Uterus (tissue), 4 donors: ENCODE measurements around the gene SLC22A1. TPM values are rescaled to one million over a fixed set of nuclear protein-coding genes. Genes with fewer than 3 reads are reported as not detected.

Experiments used
- DNase-seq, 2 donors: peaks; one replicate each; pipeline ENCODE4 v3.0.0-alpha.2; 2019 to 2020
- H3K27ac ChIP-seq, 2 donors: fragments of 200-600 bp; sonication (generic); 1 replicate in 1 of 2; 2 replicates in 1 of 2; pipeline ENCODE4 v1.5.1; 2016 to 2018
- H3K27me3 ChIP-seq, 2 donors: fragments of 200-600 bp; sonication (generic); one replicate each; pipeline ENCODE4 v1.5.1; 2018 to 2019; ENCODE audit warnings: control low read depth in 1 of 2
- H3K36me3 ChIP-seq, 2 donors: fragments of 200-600 bp; sonication (generic); one replicate each; pipeline ENCODE4 v1.5.1; 2019; ENCODE audit warnings: control low read depth in 1 of 2
- H3K4me1 ChIP-seq, 2 donors: fragments of 200-600 bp; sonication (generic); one replicate each; pipeline ENCODE4 v1.5.1; 2018 to 2019; ENCODE audit warnings: control low read depth in 1 of 2
- H3K4me3 ChIP-seq, 2 donors: fragments of 200-600 bp; sonication (generic); 1 replicate in 1 of 2; 2 replicates in 1 of 2; pipeline ENCODE4 v1.5.1; 2018 to 2019; ENCODE audit warnings: mild to moderate bottlenecking in 1 of 2
- H3K9me3 ChIP-seq, 2 donors: fragments of 200-600 bp; sonication (generic); one replicate each; pipeline ENCODE4 v1.5.1; 2019; ENCODE audit warnings: control low read depth in 1 of 2
- CTCF ChIP-seq, 4 experiments: fragments of 200-600 bp in 2 of 4; fragments of 450-650 bp in 2 of 4; sonication (generic) in 2 of 4; IDR thresholded peaks; one replicate each; pipeline ENCODE4 v1.5.1; 2016 to 2019; ENCODE audit warnings: antibody characterized with exemption in 4 of 4, mild to moderate bottlenecking in 2 of 4, moderate library complexity in 1 of 4
- POLR2A ChIP-seq, 2 donors: fragments of 450-650 bp; IDR thresholded peaks; one replicate each; pipeline ENCODE4 v1.6.1; 2016; ENCODE audit warnings: antibody characterized with exemption in 2 of 2, mild to moderate bottlenecking in 1 of 2, moderate library complexity in 1 of 2
- intact Hi-C: fragments of 100-400 bp; cut with DNase I; formaldehyde crosslinking; loops from one replicate; pipeline ENCODE4 v1.15.1; 2023; ENCODE audit warnings: low total_unique reads
- total RNA-seq, 4 donors: library from RNA; depleted of rRNA in 3 of 4; stranded (reverse); fragments of >200 nt in 3 of 4; gene quantifications; one replicate each; pipeline versions ENCODE4 v1.1.0 to v1.2.4, GENCODE V29; 2014 to 2023
- donor health status: DM: yes; HTN: yes; CAD: no.

Gene SLC22A1
- total RNA-seq, 4 donors from 2014 or later: 0.35 to 5.4 TPM; not detected in 2

- Histone ChIP-seq H3K4me3 (no peak overlapping the region), H3K9me3 (no peaks in the 10 kb centered on the region), H3K36me3 (no peaks in the 10 kb centered on the region), H3K27ac (no peak overlapping the region), H3K4me1 (no peaks in the 10 kb centered on the region), H3K27me3 (no peaks in the 10 kb centered on the region)
- intact Hi-C loops: no loop called here
- TF ChIP-seq POLR2A (IDR thresholded peaks at IDR 0.05): no peak
- no peak for TF ChIP-seq CTCF (IDR thresholded peaks at IDR 0.05)
- no peak for DNase-seq
Observed at GRCh38 chr6:160078883-160079685, 42.5 kb upstream of the SLC22A1 start.

GRCh38 chr6:160079686-160080043 lies 42.0 kb upstream of the SLC22A1 start:
- H3K4me1 ChIP-seq: no peaks in the 10 kb centered on the region
- H3K36me3 ChIP-seq: no peaks in the 10 kb centered on the region
- DNase-seq: no peak
- intact Hi-C loops: no loop called here
- no peaks in the 10 kb centered on the region for H3K27me3 ChIP-seq
- no peak for TF ChIP-seq CTCF (IDR thresholded peaks at IDR 0.05)
- TF ChIP-seq POLR2A (IDR thresholded peaks at IDR 0.05): no peak
- H3K4me3 ChIP-seq: no peak overlapping the region
- H3K27ac ChIP-seq: no peak overlapping the region
- H3K9me3 ChIP-seq: no peaks in the 10 kb centered on the region

- Histone ChIP-seq H3K9me3 (no peaks in the 10 kb centered on the region), H3K27ac (no peak overlapping the region), H3K36me3 (no peaks in the 10 kb centered on the region), H3K4me3 (no peak overlapping the region), H3K4me1 (no peaks in the 10 kb centered on the region), H3K27me3 (no peaks in the 10 kb centered on the region)
- no peak for TF ChIP-seq CTCF (IDR thresholded peaks at IDR 0.05)
- TF ChIP-seq POLR2A (IDR thresholded peaks at IDR 0.05): no peak
- intact Hi-C loops: no loop called here
- no peak for DNase-seq
Observed at GRCh38 chr6:160080097-160080496, 41.5 kb upstream of the SLC22A1 start.

GRCh38 chr6:160081398-160081797 lies 40.2 kb upstream of the SLC22A1 start:
- no peaks in the 10 kb centered on the region for H3K36me3 ChIP-seq
- DNase-seq: no peak

More at GRCh38 chr6:160081398-160081797, 40.2 kb upstream of the SLC22A1 start:
- Histone ChIP-seq H3K4me1 (no peaks in the 10 kb centered on the region), H3K9me3 (no peaks in the 10 kb centered on the region), H3K27ac (no peak overlapping the region), H3K27me3 (no peaks in the 10 kb centered on the region), H3K4me3 (no peak overlapping the region)
- no peak for TF ChIP-seq CTCF (IDR thresholded peaks at IDR 0.05)
- no peak for TF ChIP-seq POLR2A (IDR thresholded peaks at IDR 0.05)
- intact Hi-C loops: no loop called here
